ENCODE measurements around the gene PCBP3.
"Not testable (repeated sequence)": the region's sequence is repeated elsewhere in the genome, so short reads cannot be mapped to it uniquely, and the experiment has no call there.

PCBP3 gene

GRCh38 chr21:45952974-45953373, 309.4 kb downstream of the PCBP3 start:
- no peak for DNase-seq

DNA sequence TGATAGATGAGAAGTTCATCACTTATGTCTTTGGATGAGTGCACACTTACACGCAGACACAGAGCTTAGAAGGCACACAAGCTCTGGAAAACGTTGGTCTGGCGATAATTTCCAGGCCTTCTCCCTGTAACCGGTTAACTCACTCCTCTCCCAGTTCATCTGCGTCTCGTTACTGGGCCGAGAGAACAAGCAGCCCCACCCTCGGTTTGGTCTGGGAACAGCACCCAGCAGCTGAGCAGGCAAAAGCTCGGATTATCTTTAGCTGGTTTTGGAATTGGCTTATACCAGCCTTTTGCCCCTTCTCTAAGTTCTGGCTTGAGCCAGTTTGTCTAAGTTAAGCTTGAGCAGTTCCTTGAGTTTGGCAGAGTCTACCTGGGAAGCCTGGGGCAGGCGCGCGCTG, 310.7 kb downstream of the PCBP3 start:
- no peak for DNase-seq

DNA sequence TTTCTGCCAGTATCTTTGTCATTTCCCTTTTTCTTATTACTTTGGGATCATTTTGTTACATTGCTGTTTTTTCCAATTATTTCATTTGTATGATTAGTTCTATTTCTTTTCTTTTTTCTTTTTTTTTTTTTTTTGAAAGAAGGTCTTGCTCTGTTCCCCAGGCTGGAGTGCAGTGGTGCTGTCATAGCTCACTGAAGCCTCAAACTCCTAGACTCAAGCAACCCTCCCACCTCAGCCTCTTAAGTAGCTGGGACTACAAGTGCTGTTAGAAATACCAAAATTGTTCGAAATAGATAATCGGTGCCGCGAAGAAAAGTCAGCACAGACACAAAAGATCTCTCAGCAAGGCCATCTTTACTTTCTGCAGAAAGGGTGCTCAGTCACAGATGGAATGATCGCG, 311.4 kb downstream of the PCBP3 start:
- DNase-seq, result no peak

DNA sequence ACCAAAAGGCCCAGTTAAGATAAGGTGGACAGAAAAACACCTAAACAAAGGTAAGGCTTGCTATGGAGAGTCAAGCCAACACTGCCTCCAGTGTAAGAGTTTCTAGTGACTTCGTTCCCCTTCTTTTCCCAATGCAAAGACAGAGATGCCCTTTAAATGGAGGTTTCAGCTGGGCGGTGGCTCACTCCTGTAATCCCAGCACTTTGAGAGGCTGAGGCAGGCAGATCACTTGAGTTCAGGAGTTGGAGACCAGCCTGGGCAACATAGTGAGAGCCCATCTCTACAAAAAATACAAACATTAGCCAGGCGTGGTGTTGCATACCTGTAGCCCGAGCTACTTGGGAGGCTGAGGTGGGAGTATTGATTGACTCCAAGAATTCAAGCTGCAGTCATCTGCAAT, 314.0 kb downstream of the PCBP3 start:
- no peak for DNase-seq

DNA sequence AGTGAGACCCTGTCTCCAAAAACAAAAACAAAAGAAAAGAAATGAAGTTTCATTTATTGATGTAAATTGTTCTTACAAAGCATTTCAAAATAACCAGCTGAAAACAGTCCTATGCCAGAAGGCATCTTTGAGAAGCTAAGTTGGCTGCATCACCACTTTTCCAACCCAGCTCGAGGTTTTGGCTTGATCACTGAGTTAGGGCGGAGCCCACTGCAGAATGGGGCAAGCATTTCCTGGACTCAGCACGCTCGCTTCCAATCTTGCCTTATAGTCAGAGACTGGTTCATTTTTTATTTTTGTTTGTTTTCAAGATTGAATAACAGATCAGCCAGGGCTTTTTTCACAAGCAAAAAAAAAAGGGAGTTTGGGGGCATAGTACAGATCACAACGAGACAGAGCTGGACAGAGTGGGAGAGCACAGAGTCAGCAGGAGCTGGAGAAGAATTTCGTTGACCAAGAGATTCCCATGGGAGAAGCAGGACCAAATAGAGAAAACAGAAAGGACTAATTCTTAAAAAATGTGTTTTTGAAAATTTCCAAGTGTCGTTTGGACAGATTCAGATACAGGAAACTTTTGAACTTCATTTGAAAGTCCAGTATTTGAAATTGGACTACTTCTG, 314.6 kb downstream of the PCBP3 start:
- no peak for DNase-seq

DNA sequence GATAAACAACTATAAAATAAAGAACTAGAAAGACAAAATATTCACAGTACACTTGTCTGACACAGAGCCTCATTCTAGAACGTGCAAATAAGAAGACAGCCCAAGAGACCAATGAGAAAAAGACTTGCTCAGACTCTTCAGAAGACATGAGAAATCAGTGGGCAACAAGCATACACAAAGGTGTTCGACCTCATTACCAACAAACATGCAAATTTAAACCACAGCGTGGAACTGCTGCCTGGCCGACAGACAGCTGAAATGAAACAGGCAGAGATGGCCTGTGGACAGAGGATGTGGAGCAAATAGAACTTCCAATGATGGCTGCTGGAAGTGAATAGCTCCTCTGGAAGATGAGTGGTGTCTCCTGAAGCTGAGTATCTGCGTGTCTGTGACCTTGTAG, 315.7 kb downstream of the PCBP3 start:
- no peak for DNase-seq

DNA sequence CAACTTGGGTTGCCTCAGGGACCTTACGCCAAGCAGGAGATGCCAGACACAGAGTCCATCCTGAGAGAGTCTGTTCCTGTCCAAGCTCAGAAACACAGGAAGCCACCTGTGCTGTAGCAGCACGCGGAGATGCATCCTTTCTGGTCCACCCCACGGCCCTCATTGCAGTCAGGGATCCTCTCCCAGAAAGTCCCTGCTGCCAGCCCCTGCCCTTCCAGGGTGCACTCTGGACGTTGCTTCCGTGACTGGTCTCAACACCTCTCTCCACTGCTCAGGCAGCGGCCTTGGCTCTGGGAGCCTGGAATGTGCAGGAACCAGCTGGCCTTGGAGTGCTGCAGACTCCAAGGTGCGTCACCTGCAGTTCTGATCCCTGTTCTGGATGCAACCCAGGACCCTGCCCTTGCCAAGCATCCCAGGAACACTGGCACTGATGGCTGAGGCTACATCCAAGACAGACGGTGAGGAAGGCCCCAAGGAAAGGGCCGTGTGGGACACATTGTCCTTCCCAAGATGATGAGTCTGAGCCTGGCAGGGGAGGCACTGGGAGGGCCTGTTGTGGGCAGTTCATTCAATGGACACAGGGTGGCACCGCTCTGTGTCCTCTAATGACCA, 316.4 kb downstream of the PCBP3 start:
- DNase-seq, result no peak

GRCh38 chr21:45961408-45961807, 317.9 kb downstream of the PCBP3 start:
- DNase-seq, result not testable (repeated sequence)

- DNase-seq, result no peak
Measured at GRCh38 chr21:45962531-45963231, 319.2 kb downstream of the PCBP3 start.

DNA sequence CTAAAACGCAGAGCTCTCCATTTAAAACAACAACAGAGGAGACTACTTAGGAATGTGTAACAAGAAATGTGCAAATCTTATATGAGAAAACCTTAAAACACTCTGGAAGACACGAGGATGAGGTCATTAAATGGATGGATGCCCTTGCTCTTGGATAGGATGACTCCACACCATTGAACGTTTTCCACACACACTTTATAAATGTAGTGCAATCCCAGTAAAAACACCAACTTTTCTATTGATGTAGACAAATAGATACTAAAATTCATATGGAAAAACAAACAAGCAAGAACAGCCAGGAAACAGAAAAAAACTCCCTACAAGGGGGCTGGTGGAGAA, 319.7 kb downstream of the PCBP3 start:
- no peak for DNase-seq

GRCh38 chr21:45964649-45965048, 321.1 kb downstream of the PCBP3 start:
- no peak for DNase-seq

DNA sequence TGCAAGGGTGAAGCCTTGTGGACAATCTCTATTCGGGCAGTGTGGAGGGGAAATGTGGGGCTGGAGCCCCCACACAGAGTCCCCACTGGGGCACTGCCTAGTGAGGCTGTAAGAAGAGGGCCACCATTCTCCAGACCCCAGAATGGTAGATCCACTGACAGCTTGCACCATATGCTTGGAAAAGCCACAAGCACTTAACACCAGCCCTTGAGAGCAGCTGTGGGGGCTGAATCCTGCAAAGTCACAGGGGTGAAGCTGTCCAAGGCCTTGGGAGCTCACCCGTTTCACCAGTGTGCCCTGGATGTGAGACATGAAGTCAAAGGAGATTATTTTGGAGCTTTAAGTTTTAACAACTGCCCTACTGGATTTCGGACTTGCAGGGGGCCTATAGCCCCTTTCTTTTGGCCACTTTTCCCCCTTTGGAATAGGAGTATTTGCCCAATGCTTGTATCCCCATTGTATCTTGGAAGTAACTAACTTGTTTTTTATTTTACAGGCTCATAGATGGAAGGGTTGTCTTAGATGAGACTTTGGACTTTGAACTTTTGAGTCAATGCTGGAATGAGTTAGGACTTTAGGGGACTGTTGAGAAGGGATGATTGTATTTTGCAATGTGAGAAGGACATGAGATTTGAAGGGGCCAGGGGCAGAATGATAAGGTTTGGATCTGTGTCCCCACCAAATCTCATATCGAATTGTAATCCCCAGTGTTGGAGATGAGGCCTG, 321.7 kb downstream of the PCBP3 start:
- no peak for DNase-seq

- DNase-seq, result no peak
Measured at GRCh38 chr21:45966791-45967394, 323.4 kb downstream of the PCBP3 start.

GRCh38 chr21:45969921-45970673, 326.6 kb downstream of the PCBP3 start:
- DNase-seq, result no peak

DNA sequence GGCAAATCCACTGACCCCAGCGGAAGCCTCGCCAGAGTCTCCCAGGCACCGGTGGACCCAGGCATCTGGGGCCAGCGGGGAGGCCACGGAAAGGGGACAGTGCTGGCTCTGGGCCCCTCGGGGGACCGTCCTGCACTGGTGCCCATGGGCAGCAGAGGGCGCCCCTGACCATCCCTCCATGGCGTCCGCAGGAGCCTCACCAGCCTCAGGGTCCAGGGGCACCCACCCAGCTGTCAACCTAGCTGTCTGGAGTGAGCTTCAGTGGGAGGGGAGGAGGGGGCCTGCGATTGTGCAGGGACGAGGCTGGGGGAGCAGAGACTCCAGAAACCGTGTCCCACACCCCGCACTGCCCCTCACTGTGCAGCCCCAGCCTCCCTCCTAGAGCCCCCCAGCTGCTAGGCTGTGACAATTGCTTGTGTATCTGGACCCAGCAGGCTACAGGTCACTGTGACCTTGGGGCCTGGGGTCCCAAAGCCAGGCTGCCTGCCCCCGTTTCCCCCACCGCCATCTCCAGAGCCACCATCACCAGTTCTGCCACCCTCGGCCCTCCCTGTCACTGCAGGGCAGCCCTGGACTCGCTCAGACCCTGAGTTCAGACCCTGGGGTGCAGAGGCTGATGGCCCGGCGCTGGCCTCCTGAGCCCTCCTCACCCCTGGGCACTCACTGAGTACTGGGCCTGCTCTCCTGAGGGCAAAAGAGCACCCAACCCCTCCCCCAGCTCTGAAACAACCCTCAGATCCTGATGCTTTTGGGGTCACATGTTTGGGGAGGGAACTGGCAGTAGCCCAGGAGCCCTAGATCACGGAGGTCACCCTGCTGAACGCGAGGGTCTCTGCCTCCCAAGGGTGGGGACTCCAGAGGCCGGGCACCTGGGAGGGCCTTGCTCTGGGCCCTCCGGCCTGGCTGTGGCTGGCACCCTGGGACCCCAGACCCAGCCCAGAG, 327.4 kb downstream of the PCBP3 start:
- peak; percentile 58 for DNase-seq

DNA sequence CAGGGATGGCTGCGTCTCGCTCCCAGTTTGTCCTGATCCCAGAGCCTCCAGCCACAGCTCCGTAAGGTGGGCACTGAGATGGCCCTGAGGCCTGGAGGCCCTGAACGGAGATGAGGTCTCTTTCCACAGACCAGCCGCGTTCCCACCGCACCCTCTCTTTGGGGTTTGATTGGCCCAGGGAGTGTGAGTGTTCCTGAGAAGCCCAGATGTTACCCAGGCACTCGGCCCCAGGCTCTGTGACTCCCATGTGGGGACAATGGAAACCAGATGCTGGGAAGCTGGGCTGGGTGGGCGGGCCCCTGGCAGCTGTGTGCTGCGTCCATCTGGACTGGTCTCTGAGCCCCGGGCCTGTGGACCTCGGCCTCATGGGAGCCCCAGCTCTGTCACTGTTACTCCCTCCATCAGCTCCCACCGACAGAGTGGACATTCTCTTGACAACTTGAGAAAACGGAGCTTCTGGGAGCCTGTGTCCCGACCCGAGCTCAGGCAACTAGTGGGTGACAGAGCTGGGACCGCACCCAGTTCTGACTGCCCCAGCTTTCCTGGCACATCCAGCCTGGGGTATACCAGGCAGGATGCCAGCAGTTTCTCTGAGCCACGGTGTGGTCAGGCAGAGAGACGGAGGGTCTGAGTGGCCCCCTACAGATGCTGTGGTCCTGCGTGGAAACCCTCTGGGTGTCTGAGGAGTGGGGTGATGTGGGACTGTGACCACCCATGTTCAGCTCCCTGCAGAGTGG, 328.3 kb downstream of the PCBP3 start:
- DNase-seq, result no peak

DNA sequence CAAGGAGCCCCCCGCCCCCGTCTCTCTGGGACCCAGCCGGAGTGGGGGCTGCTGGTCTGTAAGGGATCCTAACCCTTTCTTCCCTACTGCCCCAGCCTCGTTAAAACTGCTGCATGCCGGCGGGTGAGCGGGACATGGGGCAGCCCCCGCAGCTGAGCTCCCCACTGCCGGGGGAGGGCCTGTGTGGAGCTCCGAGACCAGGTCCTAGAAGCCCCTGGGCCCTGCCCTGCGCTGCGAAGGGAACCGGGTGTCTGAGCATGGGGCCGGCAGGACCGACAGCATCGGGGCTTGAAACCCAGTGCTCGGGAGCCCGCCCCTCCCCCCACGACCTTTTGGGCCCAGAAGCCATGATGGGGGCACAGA, 328.8 kb downstream of the PCBP3 start:
- DNase-seq, result no peak

GRCh38 chr21:45972716-45973474, 329.4 kb downstream of the PCBP3 start:
- no peak for DNase-seq

- DNase-seq, result peak; percentile 82
Measured at GRCh38 chr21:45973475-45974072, 330.0 kb downstream of the PCBP3 start.

All from stimulated activated CD4-positive, alpha-beta T cell treated with anti-CD3 and anti-CD28 coated beads, Interleukin-12 subunit alpha, Interleukin-12 subunit beta, amount 100 ng/mL, for 4 hours (primary cell).